LNCaP clone FGC (cell line): ENCODE results near the gene JADE3.

ENCODE experiments used
- DNase-seq: peaks from one replicate; pipeline ENCODE4 v3.0.0-alpha.2; 2011; ENCODE audit warnings: low read depth
- H3K4me3 ChIP-seq: 2 replicates; pipeline ENCODE4 v1.5.1; 2011; ENCODE audit warnings: mild to moderate bottlenecking, low read depth, low read length, control low read depth
- CTCF ChIP-seq: IDR thresholded peaks from 2 replicates; pipeline ENCODE4 v1.5.1; 2012; ENCODE audit warnings: mild to moderate bottlenecking; ENCODE audit not compliant: control insufficient read depth, insufficient read depth; ENCODE audit errors: extremely low read depth

JADE3 gene

GRCh38 chrX:46882266-46882665 is 30.0 kb upstream of the JADE3 start:
- no peak for DNase-seq
- TF ChIP-seq CTCF = no peak
- H3K4me3 ChIP-seq = no peak overlapping the region

- no peak overlapping the region for H3K4me3 ChIP-seq
- no peak for TF ChIP-seq CTCF
- no peak for DNase-seq
These were observed 27.4 kb upstream of the JADE3 start for GRCh38 chrX:46884799-46885198.

- DNase-seq = no peak
- no peak for TF ChIP-seq CTCF
- H3K4me3 ChIP-seq = no peak overlapping the region
These were observed 14.0 kb upstream of the JADE3 start for GRCh38 chrX:46898207-46898606.

GRCh38 chrX:46903458-46904242 is 8.6 kb upstream of the JADE3 start:
- peak overlapping the region; percentile 48 for H3K4me3 ChIP-seq
- peak; percentile 66 for TF ChIP-seq CTCF
- peak; percentile 55 for DNase-seq

- no peak for TF ChIP-seq CTCF
- no peak for DNase-seq
- no peak overlapping the region for H3K4me3 ChIP-seq
These were observed 7.6 kb upstream of the JADE3 start for GRCh38 chrX:46904626-46905025.

- TF ChIP-seq CTCF = no peak
- DNase-seq = no peak
- H3K4me3 ChIP-seq = no peak overlapping the region
These were observed 1.8 kb upstream of the JADE3 start for GRCh38 chrX:46910415-46910814.
